H9 (cell line): ENCODE measurements around the gene ENPP7. TPM values are rescaled to one million over a fixed set of nuclear protein-coding genes. Genes with fewer than 3 reads are reported as not detected.

Experiments used
- DNase-seq: peaks from one replicate; pipeline ENCODE4 v3.0.0-alpha.2; 2017
- H2AFZ ChIP-seq: one replicate; pipeline ENCODE4 v1.6.1; 2013; ENCODE audit warnings: mild to moderate bottlenecking, low read length, control low read depth, moderate library complexity
- H2AK5ac ChIP-seq: 2 replicates; pipeline ENCODE4 v1.6.1; 2013; ENCODE audit warnings: low read length, control low read depth, mixed read lengths; ENCODE audit not compliant: insufficient read length
- H2BK120ac ChIP-seq: one replicate; pipeline ENCODE4 v1.6.1; 2013; ENCODE audit warnings: low read depth, mild to moderate bottlenecking, low read length, control low read depth, inconsistent platforms; ENCODE audit not compliant: poor library complexity, severe bottlenecking
- H2BK12ac ChIP-seq: 2 replicates; pipeline ENCODE4 v1.6.1; 2013; ENCODE audit warnings: low read length, control low read depth, mixed read lengths, low read depth; ENCODE audit not compliant: insufficient read length
- H2BK15ac ChIP-seq: 2 replicates; pipeline ENCODE4 v1.6.1; 2013; ENCODE audit warnings: low read depth, low read length, control low read depth
- H2BK20ac ChIP-seq: one replicate; pipeline ENCODE4 v1.6.1; 2013; ENCODE audit warnings: low read depth, mild to moderate bottlenecking, low read length, control low read depth, inconsistent platforms; ENCODE audit not compliant: poor library complexity, severe bottlenecking
- H2BK5ac ChIP-seq: 2 replicates; pipeline ENCODE4 v1.6.1; 2013; ENCODE audit warnings: low read length, control low read depth, mixed read lengths; ENCODE audit not compliant: insufficient read length
- H3K14ac ChIP-seq: 2 replicates; pipeline ENCODE4 v1.6.1; 2013; ENCODE audit warnings: low read length, control low read depth; ENCODE audit not compliant: insufficient read depth
- H3K18ac ChIP-seq: 2 replicates; pipeline ENCODE4 v1.6.1; 2013; ENCODE audit warnings: low read depth, mild to moderate bottlenecking, mixed read lengths, low read length, control low read depth; ENCODE audit not compliant: insufficient read length
- H3K23ac ChIP-seq: 2 replicates; pipeline ENCODE4 v1.6.1; 2013; ENCODE audit warnings: low read length, control low read depth, mixed read lengths, low read depth; ENCODE audit not compliant: insufficient read length
- H3K23me2 ChIP-seq: 2 replicates; pipeline ENCODE4 v1.6.1; 2013; ENCODE audit warnings: low read depth, mild to moderate bottlenecking, mixed read lengths, low read length, control low read depth; ENCODE audit not compliant: insufficient read length, poor library complexity, severe bottlenecking
- H3K27ac ChIP-seq: 2 replicates; pipeline ENCODE4 v1.5.1; 2013; ENCODE audit warnings: low read length, control low read depth, mixed read lengths, low read depth; ENCODE audit not compliant: insufficient read length
- H3K27me3 ChIP-seq: 2 replicates; pipeline ENCODE4 v1.6.1; 2013; ENCODE audit warnings: low read length, control low read depth, inconsistent platforms; ENCODE audit not compliant: insufficient read depth
- H3K4ac ChIP-seq: 2 replicates; pipeline ENCODE4 v1.6.1; 2013; ENCODE audit warnings: low read depth, mild to moderate bottlenecking, control low read depth, inconsistent platforms, low read length, moderate library complexity
- H3K4me1 ChIP-seq: 2 replicates; pipeline ENCODE4 v1.6.1; 2013; ENCODE audit warnings: low read length, control low read depth, inconsistent platforms; ENCODE audit not compliant: insufficient read depth
- H3K4me2 ChIP-seq: 2 replicates; pipeline ENCODE4 v1.6.1; 2013; ENCODE audit warnings: low read length, control low read depth, mixed read lengths; ENCODE audit not compliant: insufficient read length, insufficient read depth
- H3K56ac ChIP-seq: 2 replicates; pipeline ENCODE4 v1.6.1; 2013; ENCODE audit warnings: low read depth, mild to moderate bottlenecking, mixed read lengths, low read length, control low read depth; ENCODE audit not compliant: insufficient read length
- H3K79me1 ChIP-seq: 2 replicates; pipeline ENCODE4 v1.6.1; 2013; ENCODE audit warnings: low read depth, mild to moderate bottlenecking, moderate library complexity, low read length, control low read depth, inconsistent platforms; ENCODE audit not compliant: insufficient read depth, poor library complexity, severe bottlenecking
- H3K79me2 ChIP-seq: 2 replicates; pipeline ENCODE4 v1.6.1; 2013; ENCODE audit warnings: low read length, control low read depth, inconsistent platforms; ENCODE audit not compliant: insufficient read depth
- H3K9ac ChIP-seq: 2 replicates; pipeline ENCODE4 v1.6.1; 2013; ENCODE audit warnings: low read length, control low read depth, mixed read lengths; ENCODE audit not compliant: insufficient read length; ENCODE audit errors: extremely low read depth
- H3K9me3 ChIP-seq: one replicate; pipeline ENCODE4 v1.6.1; 2013; ENCODE audit warnings: low read depth, low read length, inconsistent platforms; ENCODE audit not compliant: control insufficient read depth
- H3T11ph ChIP-seq: one replicate; pipeline ENCODE4 v1.6.1; 2013; ENCODE audit warnings: mild to moderate bottlenecking, low read length, control low read depth, inconsistent platforms
- H4K20me1 ChIP-seq: one replicate; pipeline ENCODE4 v1.6.1; 2013; ENCODE audit not compliant: control insufficient read depth, insufficient read length, insufficient read depth
- H4K5ac ChIP-seq: 2 replicates; pipeline ENCODE4 v1.6.1; 2013; ENCODE audit warnings: low read depth, mild to moderate bottlenecking, mixed read lengths, low read length, control low read depth; ENCODE audit not compliant: insufficient read length
- H4K8ac ChIP-seq: replicated peaks from 2 replicates; pipeline ENCODE4 v1.6.1; 2013; ENCODE audit warnings: low read length, control low read depth, mixed read lengths, low read depth; ENCODE audit not compliant: insufficient read length
- H4K91ac ChIP-seq: 2 replicates; pipeline ENCODE4 v1.6.1; 2013; ENCODE audit warnings: low read depth, mild to moderate bottlenecking, moderate library complexity, mixed read lengths, low read length, control low read depth; ENCODE audit not compliant: insufficient read length
- H3K27ac Mint-ChIP-seq, 3 experiments: 2 replicates in 2 of 3; 3 replicates in 1 of 3; pipeline ENCODE4 v1.8.0; 2020 to 2021; ENCODE audit warnings: mixed read lengths in 3 of 3, mild to moderate bottlenecking in 1 of 3, moderate library complexity in 1 of 3
- H3K27me3 Mint-ChIP-seq: 2 replicates; pipeline ENCODE4 v1.8.0; 2021; ENCODE audit warnings: low read depth, mild to moderate bottlenecking, moderate library complexity, mixed read lengths
- H3K36me3 Mint-ChIP-seq, 3 experiments: 2 replicates in 2 of 3; 3 replicates in 1 of 3; pipeline ENCODE4 v1.8.0; 2020 to 2021; ENCODE audit warnings: low read depth in 3 of 3, mixed read lengths in 3 of 3; ENCODE audit not compliant: insufficient read depth in 1 of 3
- H3K4me1 Mint-ChIP-seq, 2 experiments: 2 replicates each; pipeline ENCODE4 v1.8.0; 2020; ENCODE audit warnings: mixed read lengths in 2 of 2
- H3K4me3 Mint-ChIP-seq, 2 experiments: 2 replicates in 1 of 2; 3 replicates in 1 of 2; pipeline ENCODE4 v1.8.0; 2020 to 2021; ENCODE audit warnings: mild to moderate bottlenecking in 2 of 2, mixed read lengths in 2 of 2, moderate library complexity in 1 of 2
- H3K9me3 Mint-ChIP-seq, 2 experiments: 2 replicates in 1 of 2; 3 replicates in 1 of 2; pipeline ENCODE4 v1.8.0; 2020; ENCODE audit warnings: mild to moderate bottlenecking in 2 of 2, mixed read lengths in 2 of 2, moderate library complexity in 1 of 2
- WGBS: extraction: QIAGEN DNeasy Blood & Tissue Kit; methylation state at CpG from one replicate; pipeline ENCODE4 v1.1.7; 2013; ENCODE audit warnings: missing lambda C conversion rate, low lambda C conversion rate, mixed read lengths; ENCODE audit not compliant: insufficient read length; ENCODE audit errors: extremely low coverage; 5-methylcytosine and 5-hydroxymethylcytosine counted together
- total RNA-seq: library from RNA; stranded (reverse); gene quantifications from 2 replicates; pipeline ENCODE4 v1.2.1, GENCODE V29; 2021
- TF ChIP-seq, protein P1 (sequence below): fragments of 200-600 bp; sonication (generic); conservative IDR thresholded peaks from 3 replicates; pipeline ENCODE4 v1.8.0; 2021; ENCODE audit warnings: antibody characterized with exemption, mild to moderate bottlenecking

The ENPP7 gene
- total RNA-seq, 1 experiment from 2014 or later, result not detected

- H4K20me1 ChIP-seq, result no peaks in the 10 kb centered on the region
- no peak overlapping the region for H2BK15ac ChIP-seq
- no peaks in the 10 kb centered on the region for H3K23me2 ChIP-seq
- Mint-ChIP-seq H3K36me3 (no peaks in the 10 kb centered on the region; a peak in 1 of 7 replicates), H3K4me1 (peaks cover 9 to 10% of the 10 kb centered on the region in 2 experiments), H3K4me3 (no peak overlapping the region), H3K9me3 (peaks cover 0 to 5% of the 10 kb centered on the region in 2 experiments; a peak in 4 of 5 replicates), H3K27me3 (peaks cover 15% of the 10 kb centered on the region), H3K27ac (no peak overlapping the region)
- H2BK20ac ChIP-seq, result no peak overlapping the region
- DNase-seq, result no peak
- no peak overlapping the region for H4K5ac ChIP-seq
- TF ChIP-seq, protein P1, sequence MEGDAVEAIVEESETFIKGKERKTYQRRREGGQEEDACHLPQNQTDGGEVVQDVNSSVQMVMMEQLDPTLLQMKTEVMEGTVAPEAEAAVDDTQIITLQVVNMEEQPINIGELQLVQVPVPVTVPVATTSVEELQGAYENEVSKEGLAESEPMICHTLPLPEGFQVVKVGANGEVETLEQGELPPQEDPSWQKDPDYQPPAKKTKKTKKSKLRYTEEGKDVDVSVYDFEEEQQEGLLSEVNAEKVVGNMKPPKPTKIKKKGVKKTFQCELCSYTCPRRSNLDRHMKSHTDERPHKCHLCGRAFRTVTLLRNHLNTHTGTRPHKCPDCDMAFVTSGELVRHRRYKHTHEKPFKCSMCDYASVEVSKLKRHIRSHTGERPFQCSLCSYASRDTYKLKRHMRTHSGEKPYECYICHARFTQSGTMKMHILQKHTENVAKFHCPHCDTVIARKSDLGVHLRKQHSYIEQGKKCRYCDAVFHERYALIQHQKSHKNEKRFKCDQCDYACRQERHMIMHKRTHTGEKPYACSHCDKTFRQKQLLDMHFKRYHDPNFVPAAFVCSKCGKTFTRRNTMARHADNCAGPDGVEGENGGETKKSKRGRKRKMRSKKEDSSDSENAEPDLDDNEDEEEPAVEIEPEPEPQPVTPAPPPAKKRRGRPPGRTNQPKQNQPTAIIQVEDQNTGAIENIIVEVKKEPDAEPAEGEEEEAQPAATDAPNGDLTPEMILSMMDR, result no peak
- H3K4me2 ChIP-seq, result no peak overlapping the region
- no peak overlapping the region for H2BK12ac ChIP-seq
- H3K79me2 ChIP-seq, result no peaks in the 10 kb centered on the region
- no peak overlapping the region for H3K23ac ChIP-seq
- no peak overlapping the region for H4K91ac ChIP-seq
- WGBS, result no CpG with 5 or more reads among the region's 15 CpGs
- H3K56ac ChIP-seq, result no peak overlapping the region
- H4K8ac ChIP-seq, result no peak overlapping the region
- H3K27ac ChIP-seq, result no peak overlapping the region
- no peak overlapping the region; the same call in 1 of the 2 replicates for H3K14ac ChIP-seq
- no peaks in the 10 kb centered on the region for H3K79me1 ChIP-seq
- H3K18ac ChIP-seq, result no peak overlapping the region
- H3K27me3 ChIP-seq, result no peaks in the 10 kb centered on the region
- H2BK120ac ChIP-seq, result no peak overlapping the region
- no peak overlapping the region for H2BK5ac ChIP-seq
- no peaks in the 10 kb centered on the region for H3K9me3 ChIP-seq
- H3T11ph ChIP-seq, result no peak overlapping the region
- no peak overlapping the region for H3K9ac ChIP-seq
- H3K4me1 ChIP-seq, result no peaks in the 10 kb centered on the region
- H2AFZ ChIP-seq, result no peak overlapping the region
- H2AK5ac ChIP-seq, result no peak overlapping the region
- no peak overlapping the region for H3K4ac ChIP-seq
These were observed 9.9 kb upstream of the ENPP7 start for GRCh38 chr17:79720705-79721292.
